Activated CD4-positive, CD25-positive, alpha-beta regulatory T cell (primary cell): Measurements from ENCODE around the gene SPINT1.

Source experiments
- DNase-seq, 4 experiments: peaks; one replicate each; lab custom pipeline; 2025; lab: John Stamatoyannopoulos, UW

The SPINT1 gene

GRCh38 chr15:40828447-40829036 is 15.3 kb upstream of the SPINT1 start, which contains the start of gene PPP1R14D:
PPP1R14D (minus strand) TSS chr15:40828708; CDS start chr15:40828641, 67 bp downstream.
- DNase-seq: no peak

- no peak for DNase-seq
Measured at GRCh38 chr15:40829115-40829514, 14.7 kb upstream of the SPINT1 start.

GRCh38 chr15:40830884-40831283 is 13.0 kb upstream of the SPINT1 start:
- DNase-seq: no peak

GRCh38 chr15:40831861-40832260 is 12.0 kb upstream of the SPINT1 start:
- no peak for DNase-seq

GRCh38 chr15:40832903-40833302 is 10.9 kb upstream of the SPINT1 start:
- no peak for DNase-seq

- no peak for DNase-seq
Measured at GRCh38 chr15:40836020-40836419, 7.8 kb upstream of the SPINT1 start.

GRCh38 chr15:40838756-40839155 is 5.1 kb upstream of the SPINT1 start:
- DNase-seq: no peak

GRCh38 chr15:40841741-40842140 is 2.1 kb upstream of the SPINT1 start:
- DNase-seq: no peak

- no peak for DNase-seq
Measured at GRCh38 chr15:40843261-40843884, 475 bp upstream of the SPINT1 start.

GRCh38 chr15:40844696-40845030 is 815 bp downstream of the SPINT1 start:
- no peak for DNase-seq

- no peak for DNase-seq
Measured at GRCh38 chr15:40845036-40845435, 1.2 kb downstream of the SPINT1 start.

- no peak for DNase-seq
Measured at GRCh38 chr15:40845511-40846284, 1.9 kb downstream of the SPINT1 start.

GRCh38 chr15:40846841-40847222 is 3.0 kb downstream of the SPINT1 start:
- no peak for DNase-seq

- no peak for DNase-seq
Measured at GRCh38 chr15:40847223-40847961, 3.5 kb downstream of the SPINT1 start.

GRCh38 chr15:40850576-40851112 is 6.8 kb downstream of the SPINT1 start:
- DNase-seq: no peak

GRCh38 chr15:40852529-40852928 is 8.7 kb downstream of the SPINT1 start:
- no peak for DNase-seq

- DNase-seq: no peak
Measured at GRCh38 chr15:40853241-40853890, 9.5 kb downstream of the SPINT1 start.

- no peak for DNase-seq
Measured at GRCh38 chr15:40854161-40854560, 10.3 kb downstream of the SPINT1 start.

GRCh38 chr15:40855706-40856234 is 11.9 kb downstream of the SPINT1 start:
- DNase-seq: no peak

GRCh38 chr15:40856746-40857145 is 12.9 kb downstream of the SPINT1 start:
- no peak for DNase-seq

- DNase-seq: peak; percentile 55 to 67 (median 58)
Measured at GRCh38 chr15:40857601-40858341, 13.9 kb downstream of the SPINT1 start.
